Mucosa of descending colon (tissue), 3 donors: Measurements from ENCODE around the gene IRF1. TPM values are rescaled to one million over a fixed set of nuclear protein-coding genes. Genes with fewer than 3 reads are reported as not detected.
"Not testable (repeated sequence)": the region's sequence is repeated elsewhere in the genome, so short reads cannot be mapped to it uniquely, and the experiment has no call there.

ENCODE experiments used
- ATAC-seq: fragments of 200-7000 bp; cut with Tn5 transposase; one replicate; pipeline ENCODE4 v1.9.1; 2020; ENCODE audit warnings: mild to moderate bottlenecking, moderate library complexity
- DNase-seq, 3 donors: peaks; one replicate each; pipeline ENCODE4 v3.0.0-alpha.2; 2020
- H3K36me3 ChIP-seq: fragments of 200-600 bp; one replicate; pipeline ENCODE4 v1.8.0; 2021; ENCODE audit warnings: low read depth, mild to moderate bottlenecking
- H3K4me1 ChIP-seq: fragments of 200-600 bp; one replicate; pipeline ENCODE4 v1.8.0; 2021; ENCODE audit warnings: low read depth, mild to moderate bottlenecking
- H3K4me3 ChIP-seq: fragments of 200-600 bp; one replicate; pipeline ENCODE4 v1.8.0; 2021; ENCODE audit warnings: mild to moderate bottlenecking
- H3K9me3 ChIP-seq: fragments of 200-600 bp; one replicate; pipeline ENCODE4 v1.8.0; 2021; ENCODE audit warnings: mild to moderate bottlenecking
- intact Hi-C, 2 donors: fragments of 100-400 bp; cut with DNase I in 1 of 2; cut with micrococcal nuclease in 1 of 2; formaldehyde crosslinking; loops; one replicate each; pipeline versions ENCODE4 v1.11.0 to v1.11.1; 2022; cut with DNase I, micrococcal nuclease
- total RNA-seq, 3 donors: library from RNA; stranded (reverse); fragmentation: NEBNext Ultra II Directional in 2 of 3; extraction: Animal tissue kit (Norgen Biotek cat#: 25700) in 2 of 3; gene quantifications; one replicate each; pipeline versions ENCODE4 v1.2.1 to v1.2.4, GENCODE V29; 2021 to 2023
- TF ChIP-seq, protein P1 (sequence below): fragments of 200-600 bp; IDR thresholded peaks from one replicate; pipeline ENCODE4 v1.8.0; 2022; ENCODE audit warnings: antibody characterized with exemption, mild to moderate bottlenecking
- donor health status: DM: no; HTN: no; CAD: no; lungs with moderate emphysema.
- donor health status: DM: no; HTN: no; CAD: no.
- donor health status: DM: no; HTN: yes; CAD: no.

IRF1 gene
- total RNA-seq, 3 donors from 2014 or later, result 89.4 to 172 (median 143) TPM

DNA sequence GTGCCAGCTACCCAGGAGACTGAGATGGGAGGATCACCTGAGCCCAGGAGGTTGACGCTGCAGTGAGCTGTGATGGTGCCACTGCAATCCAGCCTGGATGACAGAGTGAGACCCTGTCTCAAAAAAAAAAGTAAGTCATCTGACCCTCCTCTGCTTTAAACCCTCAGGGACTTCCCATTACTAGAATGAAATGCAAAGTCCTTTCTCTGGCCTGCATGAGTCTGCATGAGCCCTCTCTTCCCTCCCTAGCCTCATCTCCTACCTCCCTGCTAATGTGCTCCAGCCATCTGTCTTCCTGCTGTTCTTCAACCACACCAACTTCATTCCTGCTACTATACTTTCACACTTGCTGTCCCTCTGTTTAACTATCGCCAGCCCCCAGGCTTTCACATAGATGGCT, 37.4 kb upstream of the IRF1 start:
- TF ChIP-seq, protein P1, sequence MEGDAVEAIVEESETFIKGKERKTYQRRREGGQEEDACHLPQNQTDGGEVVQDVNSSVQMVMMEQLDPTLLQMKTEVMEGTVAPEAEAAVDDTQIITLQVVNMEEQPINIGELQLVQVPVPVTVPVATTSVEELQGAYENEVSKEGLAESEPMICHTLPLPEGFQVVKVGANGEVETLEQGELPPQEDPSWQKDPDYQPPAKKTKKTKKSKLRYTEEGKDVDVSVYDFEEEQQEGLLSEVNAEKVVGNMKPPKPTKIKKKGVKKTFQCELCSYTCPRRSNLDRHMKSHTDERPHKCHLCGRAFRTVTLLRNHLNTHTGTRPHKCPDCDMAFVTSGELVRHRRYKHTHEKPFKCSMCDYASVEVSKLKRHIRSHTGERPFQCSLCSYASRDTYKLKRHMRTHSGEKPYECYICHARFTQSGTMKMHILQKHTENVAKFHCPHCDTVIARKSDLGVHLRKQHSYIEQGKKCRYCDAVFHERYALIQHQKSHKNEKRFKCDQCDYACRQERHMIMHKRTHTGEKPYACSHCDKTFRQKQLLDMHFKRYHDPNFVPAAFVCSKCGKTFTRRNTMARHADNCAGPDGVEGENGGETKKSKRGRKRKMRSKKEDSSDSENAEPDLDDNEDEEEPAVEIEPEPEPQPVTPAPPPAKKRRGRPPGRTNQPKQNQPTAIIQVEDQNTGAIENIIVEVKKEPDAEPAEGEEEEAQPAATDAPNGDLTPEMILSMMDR, result no peak

DNA sequence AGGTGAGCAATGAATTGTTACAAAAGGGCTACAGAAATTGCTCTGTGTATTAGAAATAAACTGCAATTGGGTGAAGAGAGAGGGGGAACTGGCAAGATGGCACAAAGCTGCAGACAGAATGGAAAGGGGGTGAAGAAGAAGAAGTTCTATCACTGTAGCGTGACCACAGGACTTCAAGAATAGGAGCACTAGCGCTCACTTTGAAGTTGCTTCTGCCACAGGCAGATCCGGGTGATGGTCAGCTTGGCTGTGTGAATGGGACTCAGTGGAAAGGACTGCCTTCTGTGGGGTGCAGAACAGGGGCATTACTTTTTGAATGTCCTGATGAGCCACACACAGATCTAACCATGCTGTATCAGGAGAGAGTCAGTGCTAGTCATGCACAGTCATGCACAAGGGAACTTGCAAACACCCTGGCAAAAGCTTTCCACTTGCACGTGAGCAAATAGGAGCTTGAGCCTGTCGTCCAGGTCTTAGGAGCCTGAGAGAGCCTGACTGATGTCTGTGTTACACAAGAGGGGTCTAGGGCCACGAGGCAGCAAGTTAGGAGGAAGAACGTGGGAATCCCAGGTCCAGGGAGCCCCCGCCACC, 36.5 kb upstream of the IRF1 start:
- Histone ChIP-seq H3K4me1 (peaks cover 5% of the 10 kb centered on the region), H3K9me3 (no peaks in the 10 kb centered on the region), H3K4me3 (no peak overlapping the region), H3K36me3 (no peaks in the 10 kb centered on the region)
- TF ChIP-seq, protein P1, result no peak
- intact Hi-C loops, result no loop called here
- DNase-seq (no peak), ATAC-seq (peak; percentile 21)

More for the DNA sequence above, 37.4 kb upstream of the IRF1 start:
- no peak for ATAC-seq
- Histone ChIP-seq H3K4me3 (no peak overlapping the region), H3K36me3 (no peaks in the 10 kb centered on the region), H3K4me1 (peaks cover 5% of the 10 kb centered on the region), H3K9me3 (no peaks in the 10 kb centered on the region)
- DNase-seq, result no peak
- intact Hi-C loops, result no loop called here

DNA sequence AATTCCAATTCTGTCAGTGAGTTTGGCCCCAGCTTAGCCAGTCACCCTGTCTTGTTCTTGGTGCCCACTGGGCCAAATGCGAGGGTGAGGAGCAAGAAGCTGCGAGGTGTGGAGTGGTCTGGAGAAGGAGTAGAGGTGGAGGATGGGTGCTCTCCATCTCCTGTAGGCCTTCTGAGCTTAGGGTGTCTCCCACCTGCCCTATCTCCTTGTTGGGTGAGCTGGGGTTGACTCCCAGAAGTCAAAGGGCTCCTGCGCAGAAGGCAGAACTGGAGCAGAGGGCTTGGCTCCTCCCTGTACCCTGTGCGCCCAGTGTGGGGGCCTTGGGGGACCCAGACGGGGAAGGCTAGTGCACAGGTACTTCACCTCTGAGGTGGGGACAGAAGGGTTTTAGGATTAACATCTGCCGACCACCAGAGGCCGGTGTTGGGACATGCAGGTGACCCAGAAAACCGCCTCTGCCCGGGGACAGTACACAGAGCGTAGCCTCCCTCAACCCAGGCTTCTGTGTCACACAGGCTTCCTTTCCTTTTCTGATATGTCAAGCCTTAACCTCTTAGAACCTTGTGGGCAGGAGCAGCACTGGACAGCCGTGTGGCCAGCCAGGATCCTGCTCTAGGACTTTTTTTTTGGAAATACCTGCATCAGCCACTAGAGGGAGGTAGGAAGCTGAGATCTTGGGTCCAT, 35.9 kb upstream of the IRF1 start:
- ATAC-seq (peak; percentile 93), DNase-seq (peak in 2 of 3 donors; percentile 48 to 76)
- H3K36me3 ChIP-seq, result no peaks in the 10 kb centered on the region
- intact Hi-C loops, result no loop called here
- H3K9me3 ChIP-seq, result no peaks in the 10 kb centered on the region
- TF ChIP-seq, protein P1, result peak; percentile 71
- H3K4me1 ChIP-seq, result peaks cover 5% of the 10 kb centered on the region
- no peak overlapping the region for H3K4me3 ChIP-seq

DNA sequence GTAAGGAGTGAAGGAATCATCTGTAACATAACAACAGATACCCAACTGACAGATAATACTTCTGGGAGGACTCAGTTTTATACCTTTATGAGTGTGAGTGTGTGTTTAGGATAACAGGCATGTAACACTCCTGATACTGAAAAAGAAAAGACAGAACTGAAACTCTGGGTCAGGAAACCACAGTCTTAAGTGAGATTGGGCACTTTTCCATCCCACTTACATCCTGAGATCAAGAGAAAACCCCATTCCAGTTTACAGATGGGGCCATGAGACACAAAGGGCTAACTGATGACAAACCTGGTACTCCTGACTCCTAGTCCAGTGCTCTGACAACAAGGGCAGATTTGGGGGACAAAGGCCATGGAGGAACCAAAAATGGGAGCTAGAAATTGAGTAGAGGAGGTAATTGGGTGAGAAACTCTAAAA, 34.7 kb upstream of the IRF1 start:
- Histone ChIP-seq H3K36me3 (no peaks in the 10 kb centered on the region), H3K4me1 (peaks cover 5% of the 10 kb centered on the region), H3K4me3 (no peak overlapping the region), H3K9me3 (no peaks in the 10 kb centered on the region)
- intact Hi-C loops, result no loop called here
- TF ChIP-seq, protein P1, result no peak
- DNase-seq (no peak), ATAC-seq (peak; percentile 20)

DNA sequence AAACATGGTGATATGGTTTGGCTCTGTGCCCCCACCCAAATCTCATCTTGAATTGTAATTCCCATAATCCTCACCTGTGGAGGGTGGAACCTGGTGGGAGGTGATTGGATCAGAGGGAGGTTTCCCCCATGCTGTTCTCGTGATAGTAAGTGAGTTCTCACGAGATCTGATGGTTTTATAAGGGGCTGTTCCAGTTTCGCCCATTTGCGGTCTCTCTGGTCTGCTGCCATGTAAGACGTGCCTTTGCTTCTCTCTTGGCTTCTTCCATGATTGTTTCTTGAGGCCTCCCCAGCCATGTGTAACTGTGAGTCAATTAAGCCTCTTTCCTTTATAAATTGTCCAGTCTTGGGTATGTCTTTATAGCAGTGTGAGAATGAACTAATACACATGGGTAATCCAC, 34.3 kb upstream of the IRF1 start:
- intact Hi-C loops, result not testable (repeated sequence)

DNA sequence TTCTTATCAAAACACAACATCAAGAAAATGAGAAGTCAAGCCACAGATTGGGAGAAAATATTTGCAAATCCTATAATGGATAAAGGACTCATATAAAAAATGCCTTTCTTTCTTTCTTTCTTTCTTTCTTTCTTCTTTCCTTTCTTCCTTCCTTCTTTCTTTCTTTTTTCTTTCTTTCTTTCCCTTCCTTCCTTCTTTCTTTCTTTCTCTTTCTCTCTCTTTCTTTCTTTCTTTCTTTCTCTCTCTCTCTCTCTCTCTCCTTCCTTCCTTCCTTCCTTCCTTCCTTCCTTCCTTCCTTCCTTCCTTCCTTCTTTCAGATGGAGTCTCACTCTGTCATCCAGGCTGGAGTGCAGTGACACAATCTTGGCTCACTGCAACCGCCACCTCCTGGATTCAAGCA, 31.5 kb upstream of the IRF1 start:
- H3K36me3 ChIP-seq, result not testable (repeated sequence)

More for the DNA sequence above, 34.3 kb upstream of the IRF1 start:
- DNase-seq, H3K9me3 ChIP-seq, H3K4me3 ChIP-seq, H3K4me1 ChIP-seq, H3K36me3 ChIP-seq, ATAC-seq: not testable (repeated sequence)

DNA sequence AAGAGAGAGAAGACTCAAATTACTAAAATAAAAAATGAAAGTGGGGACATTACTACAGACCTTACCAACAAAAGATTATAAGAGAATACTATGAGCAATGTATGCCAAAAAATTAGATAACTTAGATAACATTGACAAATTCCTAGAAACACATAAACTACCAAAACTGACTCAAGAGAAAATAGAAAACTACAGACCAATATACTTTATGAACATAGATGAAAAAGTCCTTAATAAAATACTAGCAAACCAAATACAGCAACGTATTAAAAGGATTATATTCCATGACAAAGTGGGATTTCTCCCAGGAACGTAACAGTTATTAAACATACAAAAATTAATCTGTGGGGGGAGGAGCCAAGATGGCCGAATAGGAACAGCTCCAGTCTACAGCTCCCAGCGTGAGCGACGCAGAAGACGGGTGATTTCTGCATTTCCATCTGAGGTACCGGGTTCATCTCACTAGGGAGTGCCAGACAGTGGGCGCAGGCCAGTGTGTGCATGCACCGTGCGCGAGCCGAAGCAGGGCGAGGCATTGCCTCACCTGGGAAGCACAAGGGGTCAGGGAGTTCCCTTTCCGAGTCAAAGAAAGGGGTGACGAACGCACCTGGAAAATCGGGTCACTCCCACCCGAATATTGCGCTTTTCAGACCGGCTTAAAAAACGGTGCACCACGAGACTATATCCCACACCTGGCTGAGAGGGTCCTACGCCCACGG, 23.2 kb upstream of the IRF1 start:
- ATAC-seq, intact Hi-C loops: not testable (repeated sequence)

More for the DNA sequence above, 31.5 kb upstream of the IRF1 start:
- DNase-seq, ATAC-seq, H3K4me1 ChIP-seq, H3K4me3 ChIP-seq, intact Hi-C loops, H3K9me3 ChIP-seq: not testable (repeated sequence)

More for the DNA sequence above, 23.2 kb upstream of the IRF1 start:
- not testable (repeated sequence) for DNase-seq, H3K4me3 ChIP-seq, H3K4me1 ChIP-seq, H3K36me3 ChIP-seq, H3K9me3 ChIP-seq
